Keratinocyte (primary cell): ENCODE data around the gene CCDC74A.
"Not testable (repeated sequence)": the region's sequence is repeated elsewhere in the genome, so short reads cannot be mapped to it uniquely, and the experiment has no call there.

Experiments used
- EZH2 ChIP-seq: IDR thresholded peaks from one replicate; pipeline ENCODE4 v1.6.1; 2012; ENCODE audit warnings: inconsistent platforms, mild to moderate bottlenecking, low read length, moderate library complexity
- TF ChIP-seq, protein P1 (sequence below), 3 experiments: IDR thresholded peaks in 1 of 3; conservative IDR thresholded peaks in 1 of 3; optimal IDR thresholded peaks in 1 of 3; 2 replicates in 2 of 3; 3 replicates in 1 of 3; pipeline versions ENCODE3 to v1.5.1; 2011; ENCODE audit warnings: low read length in 3 of 3, mild to moderate bottlenecking in 3 of 3, moderate library complexity in 2 of 3, control low read depth in 1 of 3, inconsistent platforms in 1 of 3; ENCODE audit not compliant: insufficient read depth in 2 of 3; ENCODE audit errors: extremely low read depth in 1 of 3

GRCh38 chr2:131492015-131492417, 35.7 kb upstream of the CCDC74A start, which contains the start of gene MZT2A:
- TF ChIP-seq, protein P1, sequence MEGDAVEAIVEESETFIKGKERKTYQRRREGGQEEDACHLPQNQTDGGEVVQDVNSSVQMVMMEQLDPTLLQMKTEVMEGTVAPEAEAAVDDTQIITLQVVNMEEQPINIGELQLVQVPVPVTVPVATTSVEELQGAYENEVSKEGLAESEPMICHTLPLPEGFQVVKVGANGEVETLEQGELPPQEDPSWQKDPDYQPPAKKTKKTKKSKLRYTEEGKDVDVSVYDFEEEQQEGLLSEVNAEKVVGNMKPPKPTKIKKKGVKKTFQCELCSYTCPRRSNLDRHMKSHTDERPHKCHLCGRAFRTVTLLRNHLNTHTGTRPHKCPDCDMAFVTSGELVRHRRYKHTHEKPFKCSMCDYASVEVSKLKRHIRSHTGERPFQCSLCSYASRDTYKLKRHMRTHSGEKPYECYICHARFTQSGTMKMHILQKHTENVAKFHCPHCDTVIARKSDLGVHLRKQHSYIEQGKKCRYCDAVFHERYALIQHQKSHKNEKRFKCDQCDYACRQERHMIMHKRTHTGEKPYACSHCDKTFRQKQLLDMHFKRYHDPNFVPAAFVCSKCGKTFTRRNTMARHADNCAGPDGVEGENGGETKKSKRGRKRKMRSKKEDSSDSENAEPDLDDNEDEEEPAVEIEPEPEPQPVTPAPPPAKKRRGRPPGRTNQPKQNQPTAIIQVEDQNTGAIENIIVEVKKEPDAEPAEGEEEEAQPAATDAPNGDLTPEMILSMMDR (optimal IDR thresholded peaks at IDR 0.05 in 1 of 3, IDR thresholded peaks at IDR 0.05 in 1 of 3, conservative IDR thresholded peaks at IDR 0.05 in 1 of 3; ENCODE audit: extremely low read depth in 1 of 3, insufficient read depth in 2 of 3, low read length in 3 of 3), result not testable (repeated sequence)
- not testable (repeated sequence) for TF ChIP-seq EZH2
